Omental fat pad (tissue), 4 donors: ENCODE results near the gene GPC3. TPM values are rescaled to one million over a fixed set of nuclear protein-coding genes. Genes with fewer than 3 reads are reported as not detected.

Experiments
- ATAC-seq: fragments of 150-250 bp; one replicate; pipeline ENCODE4 v1.9.1; 2016; ENCODE audit warnings: mild to moderate bottlenecking, moderate library complexity; ENCODE audit not compliant: low FRiP score
- DNase-seq: peaks from one replicate; pipeline ENCODE4 v3.0.0-alpha.2; 2019; ENCODE audit warnings: low spot score
- total RNA-seq, 4 donors: library from RNA; depleted of rRNA; stranded (reverse); fragments of >200 nt; gene quantifications; one replicate each; pipeline ENCODE4 v1.1.0, GENCODE V29; 2016
- TF ChIP-seq, protein P1 (sequence below), 3 donors: fragments of 450-650 bp; IDR thresholded peaks; one replicate each; pipeline ENCODE4 v1.5.1; 2016 to 2017; ENCODE audit warnings: antibody characterized with exemption in 3 of 3, mild to moderate bottlenecking in 3 of 3, moderate library complexity in 2 of 3

GPC3 gene
- total RNA-seq, 4 donors from 2014 or later, result 48.9 to 146 (median 77.1) TPM

DNA sequence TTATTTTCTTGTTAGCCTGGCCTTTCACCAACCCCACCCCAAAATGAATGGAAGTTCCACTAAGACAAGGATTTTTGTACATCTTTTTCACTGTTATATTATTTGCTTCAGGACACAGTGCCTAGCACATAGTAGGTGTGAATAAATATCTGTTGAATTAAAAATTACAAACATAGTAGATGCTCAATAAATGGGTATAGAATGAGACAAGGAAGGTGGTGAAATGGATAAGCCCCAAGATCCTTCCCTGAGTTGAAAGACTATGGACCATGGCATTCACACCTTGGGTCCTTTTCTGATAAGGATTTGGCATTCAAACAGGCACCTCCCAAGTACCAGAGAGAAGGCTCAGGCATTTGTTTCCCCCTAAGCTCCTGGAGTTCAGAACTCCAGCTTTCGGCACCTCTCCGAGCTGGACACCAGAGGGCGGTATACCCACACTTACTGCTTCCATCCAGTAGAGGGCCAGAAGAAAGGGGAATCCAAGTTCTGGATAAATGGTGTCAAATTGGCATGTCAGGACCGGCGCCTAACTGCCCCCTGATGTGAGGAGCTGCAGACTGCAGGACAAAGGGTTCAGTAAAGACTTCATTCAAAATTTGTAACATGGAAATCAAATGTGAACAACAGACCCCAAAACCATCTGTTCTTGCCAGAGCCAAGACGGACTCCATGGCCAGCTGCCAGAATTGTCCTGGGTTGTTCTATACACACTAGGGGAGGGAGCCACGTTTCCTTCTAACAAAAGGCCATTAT lies 193.0 kb downstream of the GPC3 start:
- peak; percentile 76 for ATAC-seq
- peak; percentile 37 for DNase-seq

DNA sequence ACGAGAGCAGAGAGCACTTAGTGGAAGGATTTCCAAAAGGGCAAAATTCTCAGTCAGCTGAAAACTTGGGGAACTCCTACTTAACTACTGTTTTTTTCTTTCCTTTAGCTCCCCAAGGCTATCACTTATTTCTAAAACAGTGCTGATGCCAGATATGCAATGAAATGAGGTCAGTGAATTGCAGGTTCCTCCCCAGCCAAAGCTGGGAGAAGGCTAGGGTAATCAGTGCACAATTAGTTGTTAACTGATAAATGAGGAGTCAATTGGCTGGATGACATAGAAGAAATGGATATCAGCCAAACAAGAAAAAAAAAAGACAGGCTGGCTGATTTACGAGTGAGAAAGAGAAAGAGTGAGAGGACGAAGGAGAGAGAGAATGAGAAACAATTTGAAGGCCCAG lies 195.6 kb downstream of the GPC3 start:
- TF ChIP-seq, protein P1, sequence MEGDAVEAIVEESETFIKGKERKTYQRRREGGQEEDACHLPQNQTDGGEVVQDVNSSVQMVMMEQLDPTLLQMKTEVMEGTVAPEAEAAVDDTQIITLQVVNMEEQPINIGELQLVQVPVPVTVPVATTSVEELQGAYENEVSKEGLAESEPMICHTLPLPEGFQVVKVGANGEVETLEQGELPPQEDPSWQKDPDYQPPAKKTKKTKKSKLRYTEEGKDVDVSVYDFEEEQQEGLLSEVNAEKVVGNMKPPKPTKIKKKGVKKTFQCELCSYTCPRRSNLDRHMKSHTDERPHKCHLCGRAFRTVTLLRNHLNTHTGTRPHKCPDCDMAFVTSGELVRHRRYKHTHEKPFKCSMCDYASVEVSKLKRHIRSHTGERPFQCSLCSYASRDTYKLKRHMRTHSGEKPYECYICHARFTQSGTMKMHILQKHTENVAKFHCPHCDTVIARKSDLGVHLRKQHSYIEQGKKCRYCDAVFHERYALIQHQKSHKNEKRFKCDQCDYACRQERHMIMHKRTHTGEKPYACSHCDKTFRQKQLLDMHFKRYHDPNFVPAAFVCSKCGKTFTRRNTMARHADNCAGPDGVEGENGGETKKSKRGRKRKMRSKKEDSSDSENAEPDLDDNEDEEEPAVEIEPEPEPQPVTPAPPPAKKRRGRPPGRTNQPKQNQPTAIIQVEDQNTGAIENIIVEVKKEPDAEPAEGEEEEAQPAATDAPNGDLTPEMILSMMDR (IDR thresholded peaks at IDR 0.05), result no peak
- no peak for DNase-seq
- no peak for ATAC-seq

More for the DNA sequence above, 193.0 kb downstream of the GPC3 start:
- TF ChIP-seq, protein P1 (IDR thresholded peaks at IDR 0.05), result peak in 1 of 3 donors; percentile 79

DNA sequence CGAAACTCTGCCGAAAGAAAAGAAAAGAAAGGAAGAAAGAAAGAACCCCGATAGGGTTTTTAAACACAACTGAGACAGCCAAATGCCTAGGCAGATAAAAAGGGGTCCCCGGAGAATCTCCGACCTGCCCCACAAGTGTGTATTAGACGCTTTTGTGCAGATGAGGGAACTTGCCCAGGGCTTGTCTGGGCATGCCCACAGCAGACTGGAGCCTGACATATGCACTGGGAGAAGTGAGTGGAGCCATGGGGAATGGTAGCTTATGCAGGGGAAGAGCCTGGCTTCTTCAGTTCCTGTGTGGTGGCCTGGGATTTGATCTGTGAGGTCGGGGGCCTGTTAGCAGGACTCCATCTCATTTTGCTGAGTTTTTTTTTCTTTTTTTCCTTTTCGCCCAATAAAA lies 199.0 kb downstream of the GPC3 start:
- ATAC-seq, result no peak

DNA sequence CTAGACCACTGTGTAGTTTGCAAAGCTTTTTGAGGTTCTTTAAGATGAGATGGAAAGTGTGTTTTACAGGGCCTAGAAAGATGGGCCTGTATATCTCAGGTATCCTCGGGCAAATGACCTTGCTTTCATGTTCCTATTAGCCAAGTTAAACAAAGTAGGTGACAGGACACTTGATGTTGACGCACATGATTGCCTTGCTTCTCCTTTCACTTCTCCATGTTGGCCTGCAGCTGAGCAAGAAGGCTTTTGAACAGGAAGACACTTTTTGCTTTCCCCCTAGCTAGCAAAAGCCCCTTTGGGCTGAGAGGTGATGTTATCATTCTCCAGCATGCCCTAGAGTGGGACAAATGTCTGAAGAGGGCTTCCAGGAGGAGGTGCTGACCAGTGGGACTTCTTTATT lies 202.1 kb downstream of the GPC3 start:
- TF ChIP-seq, protein P1 (IDR thresholded peaks at IDR 0.05), result no peak
- no peak for ATAC-seq
- DNase-seq, result no peak

More for the DNA sequence above, 199.0 kb downstream of the GPC3 start:
- TF ChIP-seq, protein P1 (IDR thresholded peaks at IDR 0.05), result no peak
- no peak for DNase-seq

DNA sequence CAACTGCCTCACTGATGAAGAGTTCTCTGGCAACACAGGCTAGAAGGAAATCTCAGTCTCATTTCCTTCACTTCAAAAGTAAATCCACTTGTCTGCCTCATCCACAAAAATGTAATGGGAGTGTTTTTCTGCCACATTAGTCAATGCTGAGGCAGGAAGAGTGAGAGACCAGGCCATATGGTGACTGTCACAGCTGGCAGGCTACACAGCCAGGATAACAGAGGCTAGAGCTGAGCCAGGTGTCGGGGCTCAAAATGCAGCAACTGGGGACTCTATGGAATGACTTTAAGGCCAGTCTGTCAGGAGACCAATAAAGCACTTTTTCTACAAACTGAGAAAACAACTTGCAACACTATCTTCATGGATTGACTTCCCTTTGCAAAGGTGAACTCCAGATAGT lies 204.2 kb downstream of the GPC3 start:
- ATAC-seq (no peak), DNase-seq (no peak)
- TF ChIP-seq, protein P1 (IDR thresholded peaks at IDR 0.05), result no peak

DNA sequence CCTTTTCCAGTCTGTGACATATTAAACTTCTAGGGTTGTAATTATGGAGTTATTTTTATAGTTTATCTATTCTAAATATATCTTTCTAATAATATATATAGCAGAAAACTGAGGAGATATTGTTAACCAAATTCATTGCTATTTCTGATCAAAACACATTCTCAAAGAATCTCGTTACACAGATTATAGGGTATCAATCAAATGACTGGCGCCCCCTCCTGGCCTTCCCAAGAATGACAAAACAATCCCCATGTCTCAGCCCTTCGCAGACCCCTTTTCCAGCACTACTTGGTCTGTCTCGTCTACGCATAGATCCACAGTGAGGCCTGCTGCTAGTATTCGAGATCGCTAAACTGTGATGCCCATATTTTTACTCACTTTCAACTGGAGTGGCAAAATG lies 209.3 kb downstream of the GPC3 start:
- no peak for ATAC-seq
- peak; percentile 28 for DNase-seq
- TF ChIP-seq, protein P1 (IDR thresholded peaks at IDR 0.05), result no peak

DNA sequence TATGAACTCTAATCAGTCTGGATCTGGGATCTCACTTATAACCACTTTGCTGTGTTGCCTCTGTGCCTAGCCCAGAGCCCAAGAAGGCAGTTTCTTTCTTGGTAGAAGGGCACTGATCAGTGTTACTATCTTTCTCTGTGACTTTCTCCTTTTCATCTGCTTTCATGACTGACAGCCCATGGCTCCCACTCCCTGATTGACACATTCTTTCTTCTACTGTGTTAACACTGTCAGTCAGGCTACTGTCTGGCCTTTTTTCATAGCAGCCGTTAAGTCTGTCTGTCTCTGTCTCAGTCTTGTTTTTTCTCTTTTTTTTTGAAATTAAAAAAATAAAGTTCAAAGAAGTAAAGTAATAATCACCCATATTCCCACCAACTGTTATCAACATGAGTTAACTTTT lies 210.6 kb downstream of the GPC3 start:
- no peak for ATAC-seq
- TF ChIP-seq, protein P1 (IDR thresholded peaks at IDR 0.05), result no peak

More for the DNA sequence above, 210.6 kb downstream of the GPC3 start:
- no peak for DNase-seq
